WI38 (cell line): ENCODE results near the gene CPNE7.
"Not testable (repeated sequence)": the region's sequence is repeated elsewhere in the genome, so short reads cannot be mapped to it uniquely, and the experiment has no call there.

Experiments
- H3K4me3 ChIP-seq: 2 replicates; pipeline ENCODE4 v1.5.1; 2011; ENCODE audit warnings: low read depth, mild to moderate bottlenecking, control low read depth, low read length
- TF ChIP-seq, protein P1 (sequence below): IDR thresholded peaks from 2 replicates; pipeline ENCODE4 v1.5.1; 2012; ENCODE audit warnings: low read depth, mild to moderate bottlenecking, control low read depth, low read length

The CPNE7 gene

GRCh38 chr16:89582614-89583196 lies 7.1 kb downstream of the CPNE7 start:
- no peak overlapping the region for H3K4me3 ChIP-seq
- TF ChIP-seq, protein P1, sequence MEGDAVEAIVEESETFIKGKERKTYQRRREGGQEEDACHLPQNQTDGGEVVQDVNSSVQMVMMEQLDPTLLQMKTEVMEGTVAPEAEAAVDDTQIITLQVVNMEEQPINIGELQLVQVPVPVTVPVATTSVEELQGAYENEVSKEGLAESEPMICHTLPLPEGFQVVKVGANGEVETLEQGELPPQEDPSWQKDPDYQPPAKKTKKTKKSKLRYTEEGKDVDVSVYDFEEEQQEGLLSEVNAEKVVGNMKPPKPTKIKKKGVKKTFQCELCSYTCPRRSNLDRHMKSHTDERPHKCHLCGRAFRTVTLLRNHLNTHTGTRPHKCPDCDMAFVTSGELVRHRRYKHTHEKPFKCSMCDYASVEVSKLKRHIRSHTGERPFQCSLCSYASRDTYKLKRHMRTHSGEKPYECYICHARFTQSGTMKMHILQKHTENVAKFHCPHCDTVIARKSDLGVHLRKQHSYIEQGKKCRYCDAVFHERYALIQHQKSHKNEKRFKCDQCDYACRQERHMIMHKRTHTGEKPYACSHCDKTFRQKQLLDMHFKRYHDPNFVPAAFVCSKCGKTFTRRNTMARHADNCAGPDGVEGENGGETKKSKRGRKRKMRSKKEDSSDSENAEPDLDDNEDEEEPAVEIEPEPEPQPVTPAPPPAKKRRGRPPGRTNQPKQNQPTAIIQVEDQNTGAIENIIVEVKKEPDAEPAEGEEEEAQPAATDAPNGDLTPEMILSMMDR: no peak

- no peak overlapping the region for H3K4me3 ChIP-seq
- TF ChIP-seq, protein P1: no peak
Observed at GRCh38 chr16:89583197-89583894, 7.8 kb downstream of the CPNE7 start.

DNA sequence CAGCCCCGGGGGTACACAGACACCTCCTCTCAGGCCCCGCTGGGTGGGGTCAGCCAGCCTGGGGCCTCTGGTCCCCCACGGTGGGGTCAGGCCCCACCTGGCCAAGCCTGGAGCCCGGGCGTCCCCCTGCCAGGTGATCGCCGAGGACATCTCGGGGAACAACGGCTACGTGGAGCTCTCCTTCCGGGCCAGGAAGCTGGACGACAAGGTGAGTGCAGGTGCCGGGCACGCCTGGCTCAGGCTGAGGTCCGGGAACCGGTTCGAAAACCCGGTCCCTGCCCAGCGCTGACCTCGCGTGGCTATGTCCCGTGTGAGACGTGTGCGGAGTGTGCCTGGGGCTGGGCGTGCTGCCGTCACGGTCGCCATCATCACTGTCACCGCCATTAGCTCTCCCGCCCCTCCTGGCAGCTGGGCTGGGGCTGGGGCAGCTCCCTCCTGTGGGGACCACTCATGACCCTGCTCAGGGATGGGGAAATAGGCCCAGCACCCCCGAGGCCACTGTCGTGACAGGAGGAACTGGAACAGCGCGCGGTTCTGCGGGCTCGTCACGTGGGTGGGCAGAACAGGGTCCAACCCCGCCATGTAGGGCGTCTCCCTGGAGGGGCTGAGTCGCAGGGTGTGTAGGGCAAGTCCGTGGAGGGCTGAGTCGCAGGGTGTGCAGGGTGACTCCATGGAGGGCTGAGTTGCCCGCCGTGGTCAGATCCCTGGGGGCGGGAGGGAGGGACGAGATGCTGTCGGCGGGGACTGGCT lies 8.5 kb downstream of the CPNE7 start:
- TF ChIP-seq, protein P1: no peak
- no peak overlapping the region for H3K4me3 ChIP-seq

- no peak overlapping the region for H3K4me3 ChIP-seq
- TF ChIP-seq, protein P1: no peak
Observed at GRCh38 chr16:89584768-89585549, 9.4 kb downstream of the CPNE7 start.

DNA sequence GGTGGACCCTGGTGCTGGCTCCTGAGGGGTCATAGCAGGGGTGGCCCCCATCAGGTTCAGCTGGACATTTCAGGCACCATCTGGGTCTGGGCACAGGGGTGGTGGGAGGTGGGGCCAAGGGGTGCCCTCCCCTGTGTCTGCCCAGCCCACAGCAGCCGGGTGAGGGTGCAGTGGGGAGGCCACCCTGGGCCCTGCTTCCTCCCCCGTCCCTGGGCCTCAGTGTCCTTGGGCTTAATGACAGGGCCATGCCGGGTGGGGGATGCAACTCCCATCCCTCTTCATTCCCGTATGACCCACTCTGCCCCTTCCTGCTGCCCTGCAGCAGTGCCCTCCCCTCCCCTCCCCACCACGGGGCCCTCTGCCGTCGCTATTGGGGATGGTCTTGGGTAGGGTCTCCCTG lies 10.7 kb downstream of the CPNE7 start:
- H3K4me3 ChIP-seq: no peak overlapping the region
- TF ChIP-seq, protein P1: no peak

DNA sequence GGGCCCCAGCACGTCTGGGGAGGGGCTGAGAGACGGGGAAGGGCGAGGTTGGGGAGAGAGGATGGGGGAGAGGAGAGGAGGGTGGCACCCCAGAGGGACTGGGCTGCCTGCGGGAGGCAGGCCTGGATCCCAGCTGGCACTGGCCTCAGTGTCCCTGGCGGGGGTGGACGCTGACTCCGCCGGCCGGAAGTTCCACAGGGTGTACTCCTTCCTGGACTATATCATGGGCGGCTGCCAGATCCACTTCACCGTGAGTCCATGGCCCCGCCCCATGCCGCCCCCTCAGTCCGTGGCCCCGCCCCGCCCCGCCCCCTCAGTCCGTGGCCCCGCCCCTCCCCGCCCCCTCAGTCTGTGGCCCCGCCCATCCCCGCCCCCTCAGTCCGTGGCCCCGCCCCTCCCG lies 11.3 kb downstream of the CPNE7 start:
- TF ChIP-seq, protein P1: no peak

DNA sequence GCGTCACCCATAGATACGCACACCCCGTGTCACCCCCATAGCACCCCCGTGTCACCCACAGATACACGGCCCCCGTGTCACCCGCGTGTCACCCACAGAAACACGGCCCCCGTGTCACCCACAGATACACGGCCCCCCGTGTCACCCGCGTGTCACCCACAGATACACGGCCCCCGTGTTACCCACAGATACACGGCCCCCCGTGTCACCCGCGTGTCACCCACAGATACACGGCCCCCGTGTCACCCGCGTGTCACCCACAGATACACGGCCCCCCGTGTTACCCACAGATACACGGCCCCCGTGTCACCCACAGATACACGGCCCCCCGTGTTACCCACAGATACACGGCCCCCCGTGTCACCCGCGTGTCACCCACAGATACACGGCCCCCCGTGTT lies 12.1 kb downstream of the CPNE7 start:
- H3K4me3 ChIP-seq: not testable (repeated sequence)

More for the DNA sequence above, 11.3 kb downstream of the CPNE7 start:
- no peak overlapping the region for H3K4me3 ChIP-seq
